Endodermal cell (in vitro differentiated cells): ENCODE data around the gene OR7G2. TPM values are rescaled to one million over a fixed set of nuclear protein-coding genes. Genes with fewer than 3 reads are reported as not detected.

Experiments used
- DNase-seq: peaks from one replicate; pipeline ENCODE4 v3.0.0-alpha.2; 2017
- H3K27ac ChIP-seq: 2 replicates; pipeline ENCODE4 v1.5.1; 2013; ENCODE audit warnings: mild to moderate bottlenecking, low read depth, low read length, moderate library complexity
- H3K27me3 ChIP-seq: 2 replicates; pipeline ENCODE4 v1.6.1; 2013; ENCODE audit warnings: mild to moderate bottlenecking, low read length, moderate library complexity; ENCODE audit not compliant: insufficient read depth, control insufficient read depth, poor library complexity, severe bottlenecking
- H3K36me3 ChIP-seq: 2 replicates; pipeline ENCODE4 v1.7.0; 2013; ENCODE audit warnings: mild to moderate bottlenecking, low read length, moderate library complexity; ENCODE audit not compliant: control insufficient read depth, insufficient read depth
- H3K4me1 ChIP-seq: one replicate; pipeline ENCODE4 v1.7.0; 2013; ENCODE audit warnings: low read length; ENCODE audit not compliant: control insufficient read depth, insufficient read depth
- H3K4me3 ChIP-seq: 2 replicates; pipeline ENCODE4 v1.5.1; 2013; ENCODE audit warnings: mild to moderate bottlenecking, low read length, moderate library complexity
- H3K9ac ChIP-seq: 2 replicates; pipeline ENCODE4 v1.6.1; 2013; ENCODE audit warnings: mild to moderate bottlenecking, low read length, moderate library complexity; ENCODE audit not compliant: poor library complexity, severe bottlenecking; ENCODE audit errors: extremely low read depth
- H3K9me3 ChIP-seq: 2 replicates; pipeline ENCODE4 v1.6.1; 2013; ENCODE audit warnings: mild to moderate bottlenecking, low read length, moderate library complexity; ENCODE audit not compliant: control insufficient read depth
- H3K27ac Mint-ChIP-seq: 2 replicates; pipeline ENCODE4 v1.8.0; 2020; ENCODE audit warnings: mixed read lengths
- H3K27me3 Mint-ChIP-seq: 2 replicates; pipeline ENCODE4 v1.8.0; 2021; ENCODE audit warnings: mild to moderate bottlenecking, mixed read lengths; ENCODE audit not compliant: insufficient read depth
- H3K36me3 Mint-ChIP-seq: 2 replicates; pipeline ENCODE4 v1.8.0; 2020; ENCODE audit warnings: low read depth, mixed read lengths
- H3K4me1 Mint-ChIP-seq: 2 replicates; pipeline ENCODE4 v1.8.0; 2020; ENCODE audit warnings: mixed read lengths
- H3K4me3 Mint-ChIP-seq: 2 replicates; pipeline ENCODE4 v1.8.0; 2020; ENCODE audit warnings: mild to moderate bottlenecking, moderate library complexity, mixed read lengths
- H3K9me3 Mint-ChIP-seq: 2 replicates; pipeline ENCODE4 v1.8.0; 2020; ENCODE audit warnings: mild to moderate bottlenecking, mixed read lengths
- CTCF ChIP-seq: fragments of 200-600 bp; sonication (generic); conservative IDR thresholded peaks from 2 replicates; pipeline ENCODE4 v1.5.0; 2021; ENCODE audit warnings: antibody characterized with exemption, mild to moderate bottlenecking
- WGBS, 2 experiments: methylation state at CpG; one replicate each; pipeline versions ENCODE4 v1.1.5 to v1.1.7; 2013; ENCODE audit warnings: missing lambda C conversion rate in 2 of 2, mixed read lengths in 1 of 2; ENCODE audit not compliant: insufficient coverage in 1 of 2, insufficient read length in 1 of 2; 5-methylcytosine and 5-hydroxymethylcytosine counted together
- total RNA-seq, 2 donors: library from RNA; stranded (reverse); fragmentation: NEBNext Ultra II Directional in 1 of 2; extraction: Animal tissue kit (Norgen Biotek cat#: 25700) in 1 of 2; gene quantifications; 2 replicates in 1 of 2; 3 replicates in 1 of 2; pipeline ENCODE4 v1.2.1, GENCODE V29; 2021

Gene OR7G2
- total RNA-seq, 2 donors from 2014 or later = not detected

DNA sequence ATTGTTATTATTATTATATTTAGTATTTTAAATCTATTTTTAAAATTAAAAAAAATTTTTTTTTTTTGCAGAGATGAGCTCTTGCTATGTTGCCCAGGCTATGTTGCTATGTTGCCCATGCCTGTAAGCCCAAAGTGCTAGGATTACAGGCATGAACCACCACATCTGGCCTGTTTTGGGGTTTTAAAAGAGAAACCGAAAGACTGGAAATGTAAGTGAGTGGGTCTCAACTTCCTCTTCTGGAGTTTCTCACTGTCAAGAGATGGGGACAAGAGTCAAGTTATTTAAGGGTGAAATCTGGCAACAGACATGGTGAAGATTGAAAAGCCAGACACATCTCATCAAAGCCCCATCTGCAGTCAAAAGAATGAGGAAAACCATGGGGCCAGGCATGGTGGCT, 23.7 kb upstream of the OR7G2 start:
- H3K4me1 ChIP-seq = no peaks in the 10 kb centered on the region
- H3K9ac ChIP-seq = no peak overlapping the region
- no peak overlapping the region for H3K4me3 ChIP-seq
- Mint-ChIP-seq H3K27me3 (peaks cover 2% of the 10 kb centered on the region), H3K4me3 (no peak overlapping the region), H3K36me3 (no peaks in the 10 kb centered on the region), H3K27ac (no peak overlapping the region), H3K9me3 (peaks cover 40% of the 10 kb centered on the region), H3K4me1 (no peaks in the 10 kb centered on the region)
- no peak for DNase-seq
- H3K27ac ChIP-seq = no peak overlapping the region
- no peaks in the 10 kb centered on the region for H3K36me3 ChIP-seq
- no peak for TF ChIP-seq CTCF
- peaks cover 16% of the 10 kb centered on the region for H3K9me3 ChIP-seq
- no peaks in the 10 kb centered on the region for H3K27me3 ChIP-seq
- 80 to 100% methylated on average over 1 of the region's 1 CpG for WGBS, 2 experiments

- no peaks in the 10 kb centered on the region for H3K4me1 ChIP-seq
- no peak for TF ChIP-seq CTCF
- Mint-ChIP-seq H3K4me1 (no peaks in the 10 kb centered on the region), H3K9me3 (peaks cover 59% of the 10 kb centered on the region), H3K36me3 (no peaks in the 10 kb centered on the region), H3K27me3 (no peaks in the 10 kb centered on the region), H3K27ac (no peak overlapping the region), H3K4me3 (no peak overlapping the region)
- H3K36me3 ChIP-seq = no peaks in the 10 kb centered on the region
- H3K27me3 ChIP-seq = no peaks in the 10 kb centered on the region
- no peak overlapping the region for H3K4me3 ChIP-seq
- 72 to 86% methylated on average over 2 to 3 of the region's 3 CpGs for WGBS, 2 experiments
- no peak overlapping the region for H3K9ac ChIP-seq
- no peak for DNase-seq
- H3K27ac ChIP-seq = no peak overlapping the region
- H3K9me3 ChIP-seq = peaks cover 19% of the 10 kb centered on the region
These were observed 20.9 kb upstream of the OR7G2 start for GRCh38 chr19:9128171-9128570.

- Histone ChIP-seq H3K4me1 (no peaks in the 10 kb centered on the region), H3K27ac (no peak within 1 kb of the TSS), H3K9me3 (peaks cover 19% of the 10 kb centered on the region), H3K4me3 (no peak within 1 kb of the TSS), H3K27me3 (no peaks in the 10 kb centered on the region), H3K36me3 (no peaks in the 10 kb centered on the region), H3K9ac (no peak within 1 kb of the TSS)
- peaks cover 70% of the 10 kb centered on the region for H3K9me3 Mint-ChIP-seq
- 75 to 77% methylated on average over 1 of the region's 1 CpG for WGBS, 2 experiments
- no peaks in the 10 kb centered on the region for H3K36me3 Mint-ChIP-seq
- no peak within 1 kb of the TSS for H3K4me3 Mint-ChIP-seq
- no peaks in the 10 kb centered on the region for H3K4me1 Mint-ChIP-seq
- no peak for DNase-seq
- no peak for TF ChIP-seq CTCF
- H3K27ac Mint-ChIP-seq = no peak within 1 kb of the TSS
- H3K27me3 Mint-ChIP-seq = no peaks in the 10 kb centered on the region
These were observed 19.7 kb upstream of the OR7G2 start, which contains the start of gene OR7G3 for GRCh38 chr19:9126900-9127405. Gene OR7G3, minus strand, starts transcription at chr19:9126950. Its CDS starts 0 bp downstream, at chr19:9126950.
